Measurements from ENCODE around the gene DLG1. TPM values are rescaled to one million over a fixed set of nuclear protein-coding genes. Genes with fewer than 3 reads are reported as not detected.

Gene DLG1
- polyA plus RNA-seq, 1 experiment, result 58.9 TPM

DNA sequence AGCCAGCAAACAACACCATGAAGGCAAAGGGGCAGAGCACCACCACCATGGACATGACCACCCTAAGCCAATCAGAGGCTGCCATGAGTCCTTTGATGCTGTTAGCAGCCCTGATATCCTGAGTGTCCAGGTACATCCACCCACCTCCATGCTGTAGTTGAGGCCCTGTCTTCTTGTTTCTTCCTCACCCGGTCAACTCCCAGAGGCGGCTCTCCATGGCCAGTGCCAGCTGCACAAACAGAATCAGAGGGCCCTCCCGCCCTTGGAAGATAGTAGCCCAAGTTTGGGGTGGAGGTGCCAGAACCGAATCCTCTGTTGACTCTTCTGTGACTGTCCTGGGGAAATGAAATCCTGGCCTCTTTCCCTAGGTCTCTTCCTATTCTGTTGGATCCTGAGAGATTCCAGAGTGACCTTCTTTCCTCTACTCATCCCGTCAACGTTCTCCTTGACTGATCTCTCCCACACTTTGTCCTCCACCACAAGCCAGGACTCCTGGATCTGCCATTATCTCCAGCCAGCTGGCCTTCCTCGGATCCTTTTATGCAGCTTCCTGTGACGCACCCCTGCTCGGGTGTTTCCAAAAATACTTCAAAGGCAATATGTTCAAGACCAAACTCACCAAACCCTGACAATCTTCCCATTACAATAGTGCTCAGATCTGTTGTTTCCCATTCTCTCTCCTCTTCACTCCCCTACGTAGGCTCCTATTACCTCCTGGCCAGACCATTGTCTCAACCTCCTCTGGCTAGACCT, 45.4 kb upstream of the DLG1 start:
- DNase-seq (ENCODE audit: low read depth, low spot score), result no peak
- no peaks in the 10 kb centered on the region for H3K9me3 ChIP-seq (ENCODE audit: control insufficient read depth, insufficient read depth, low read length)
- no peaks in the 10 kb centered on the region for H3K27me3 ChIP-seq (ENCODE audit: control insufficient read depth, insufficient read depth, low read length)
- H3K27ac ChIP-seq (ENCODE audit: low read depth, low read length), result no peak overlapping the region
- ChIA-PET POLR2A (no interaction called here), CTCF (no interaction called here)
- TF ChIP-seq, protein P1, sequence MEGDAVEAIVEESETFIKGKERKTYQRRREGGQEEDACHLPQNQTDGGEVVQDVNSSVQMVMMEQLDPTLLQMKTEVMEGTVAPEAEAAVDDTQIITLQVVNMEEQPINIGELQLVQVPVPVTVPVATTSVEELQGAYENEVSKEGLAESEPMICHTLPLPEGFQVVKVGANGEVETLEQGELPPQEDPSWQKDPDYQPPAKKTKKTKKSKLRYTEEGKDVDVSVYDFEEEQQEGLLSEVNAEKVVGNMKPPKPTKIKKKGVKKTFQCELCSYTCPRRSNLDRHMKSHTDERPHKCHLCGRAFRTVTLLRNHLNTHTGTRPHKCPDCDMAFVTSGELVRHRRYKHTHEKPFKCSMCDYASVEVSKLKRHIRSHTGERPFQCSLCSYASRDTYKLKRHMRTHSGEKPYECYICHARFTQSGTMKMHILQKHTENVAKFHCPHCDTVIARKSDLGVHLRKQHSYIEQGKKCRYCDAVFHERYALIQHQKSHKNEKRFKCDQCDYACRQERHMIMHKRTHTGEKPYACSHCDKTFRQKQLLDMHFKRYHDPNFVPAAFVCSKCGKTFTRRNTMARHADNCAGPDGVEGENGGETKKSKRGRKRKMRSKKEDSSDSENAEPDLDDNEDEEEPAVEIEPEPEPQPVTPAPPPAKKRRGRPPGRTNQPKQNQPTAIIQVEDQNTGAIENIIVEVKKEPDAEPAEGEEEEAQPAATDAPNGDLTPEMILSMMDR (IDR thresholded peaks at IDR 0.05; ENCODE audit: low read depth, low read length), result no peak
- H3K4me3 ChIP-seq (ENCODE audit: low read depth, low read length), result no peak overlapping the region

GRCh38 chr3:197343111-197343510, 44.7 kb upstream of the DLG1 start:
- Histone ChIP-seq H3K27ac (ENCODE audit: low read depth, low read length) (no peak overlapping the region), H3K4me3 (ENCODE audit: low read depth, low read length) (no peak overlapping the region), H3K27me3 (ENCODE audit: control insufficient read depth, insufficient read depth, low read length) (no peaks in the 10 kb centered on the region), H3K9me3 (ENCODE audit: control insufficient read depth, insufficient read depth, low read length) (no peaks in the 10 kb centered on the region)
- CTCF ChIA-PET, result no interaction called here
- POLR2A ChIA-PET, result no interaction called here
- TF ChIP-seq, protein P1 (IDR thresholded peaks at IDR 0.05; ENCODE audit: low read depth, low read length), result no peak
- no peak for DNase-seq (ENCODE audit: low read depth, low spot score)

DNA sequence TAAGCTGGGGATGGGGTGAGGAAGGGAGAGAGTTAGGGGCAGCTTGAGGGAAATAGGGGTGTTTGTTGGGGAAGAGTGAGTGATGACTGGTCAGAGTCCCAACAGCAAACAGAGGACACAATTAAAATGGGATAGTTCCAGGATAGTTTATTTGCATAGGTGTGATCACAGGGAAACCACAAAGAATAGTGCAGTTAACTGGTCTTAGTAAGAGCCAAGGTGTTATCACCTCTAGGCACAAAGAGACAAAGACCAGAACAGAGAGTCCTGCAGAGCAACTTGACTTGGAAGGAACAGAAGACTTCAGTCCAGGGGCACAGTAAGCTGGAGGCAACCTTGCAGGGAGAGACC, 42.1 kb upstream of the DLG1 start:
- POLR2A ChIA-PET, result no interaction called here

DNA sequence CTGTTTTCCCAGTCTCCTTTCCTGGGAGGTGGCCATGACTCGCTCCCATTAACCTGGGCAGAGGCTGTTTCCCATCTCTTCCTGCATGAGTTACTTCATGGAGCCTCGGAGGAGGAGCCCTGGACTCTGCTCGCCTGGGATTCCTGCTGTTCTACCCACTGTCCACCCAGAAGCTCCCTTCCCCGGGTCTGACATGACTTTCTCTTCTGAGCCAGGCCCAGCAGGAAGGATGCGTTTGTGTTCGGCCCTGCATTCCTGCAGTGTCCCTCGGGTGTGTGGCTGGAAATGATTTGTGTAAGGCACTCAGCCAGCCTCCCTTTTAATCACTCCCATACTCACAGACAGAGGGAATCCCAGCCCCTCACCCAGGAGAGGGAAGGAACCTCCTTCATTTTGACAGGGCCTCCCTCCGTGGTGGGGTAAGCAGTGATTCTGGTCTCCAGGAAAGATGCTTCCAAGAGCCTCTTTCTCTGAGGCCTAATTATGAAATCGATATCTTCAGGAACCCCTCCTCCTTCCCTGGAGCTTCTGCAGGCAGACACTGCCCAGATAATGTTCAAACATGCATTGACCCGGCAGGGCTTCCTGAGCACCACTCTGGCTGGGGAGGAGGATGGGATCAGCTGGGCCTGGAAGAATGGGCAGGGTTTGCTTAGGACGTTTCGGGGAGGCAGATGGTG, 41.6 kb upstream of the DLG1 start:
- Histone ChIP-seq H3K9me3 (ENCODE audit: control insufficient read depth, insufficient read depth, low read length) (no peaks in the 10 kb centered on the region; the same call in 1 of the 2 replicates), H3K27ac (ENCODE audit: low read depth, low read length) (no peak overlapping the region), H3K27me3 (ENCODE audit: control insufficient read depth, insufficient read depth, low read length) (peaks cover 2% of the 10 kb centered on the region), H3K4me3 (ENCODE audit: low read depth, low read length) (no peak overlapping the region)
- CTCF ChIA-PET, result no interaction called here
- POLR2A ChIA-PET, result no interaction called here
- no peak for DNase-seq (ENCODE audit: low read depth, low spot score)
- TF ChIP-seq, protein P1 (IDR thresholded peaks at IDR 0.05; ENCODE audit: low read depth, low read length), result no peak

More for the DNA sequence above, 42.1 kb upstream of the DLG1 start:
- Histone ChIP-seq H3K4me3 (ENCODE audit: low read depth, low read length) (no peak overlapping the region), H3K27me3 (ENCODE audit: control insufficient read depth, insufficient read depth, low read length) (no peaks in the 10 kb centered on the region), H3K9me3 (ENCODE audit: control insufficient read depth, insufficient read depth, low read length) (no peaks in the 10 kb centered on the region; the same call in 1 of the 2 replicates), H3K27ac (ENCODE audit: low read depth, low read length) (no peak overlapping the region)
- TF ChIP-seq, protein P1 (IDR thresholded peaks at IDR 0.05; ENCODE audit: low read depth, low read length), result no peak
- CTCF ChIA-PET, result interaction anchor here (1.3 kb wide), 1 partner anchor 83 kb away, joined by 3 read pairs; no protein-coding TSS in a partner anchor
- no peak for DNase-seq (ENCODE audit: low read depth, low spot score)

- Histone ChIP-seq H3K4me3 (ENCODE audit: low read depth, low read length) (no peak overlapping the region), H3K27ac (ENCODE audit: low read depth, low read length) (no peak overlapping the region), H3K9me3 (ENCODE audit: control insufficient read depth, insufficient read depth, low read length) (no peaks in the 10 kb centered on the region; the same call in 1 of the 2 replicates), H3K27me3 (ENCODE audit: control insufficient read depth, insufficient read depth, low read length) (peaks cover 4% of the 10 kb centered on the region)
- ChIA-PET POLR2A (no interaction called here), CTCF (no interaction called here)
- DNase-seq (ENCODE audit: low read depth, low spot score), result no peak
- TF ChIP-seq, protein P1 (IDR thresholded peaks at IDR 0.05; ENCODE audit: low read depth, low read length), result no peak
Measured at GRCh38 chr3:197338586-197338985, 40.2 kb upstream of the DLG1 start.

All from AG04450 (cell line).